Adrenal gland (tissue), 5 donors: Measurements from ENCODE around the gene RNASE1.

ENCODE experiments used
- CTCF ChIP-seq, 6 experiments: fragments of 450-650 bp in 4 of 6; fragments of 200-600 bp in 2 of 6; sonication (generic) in 1 of 6; IDR thresholded peaks; 1 replicate in 5 of 6; 2 replicates in 1 of 6; pipeline versions ENCODE4 v1.5.1 to v1.8.0; 2016 to 2021; ENCODE audit warnings: antibody characterized with exemption in 6 of 6, mild to moderate bottlenecking in 2 of 6, moderate library complexity in 1 of 6
- POLR2A ChIP-seq, 2 donors: fragments of 450-650 bp; IDR thresholded peaks; one replicate each; pipeline ENCODE4 v1.6.1; 2017; ENCODE audit warnings: antibody characterized with exemption in 2 of 2, mild to moderate bottlenecking in 2 of 2, moderate library complexity in 1 of 2
- donor health status: DM: no; HTN: no; CAD: no.

DNA sequence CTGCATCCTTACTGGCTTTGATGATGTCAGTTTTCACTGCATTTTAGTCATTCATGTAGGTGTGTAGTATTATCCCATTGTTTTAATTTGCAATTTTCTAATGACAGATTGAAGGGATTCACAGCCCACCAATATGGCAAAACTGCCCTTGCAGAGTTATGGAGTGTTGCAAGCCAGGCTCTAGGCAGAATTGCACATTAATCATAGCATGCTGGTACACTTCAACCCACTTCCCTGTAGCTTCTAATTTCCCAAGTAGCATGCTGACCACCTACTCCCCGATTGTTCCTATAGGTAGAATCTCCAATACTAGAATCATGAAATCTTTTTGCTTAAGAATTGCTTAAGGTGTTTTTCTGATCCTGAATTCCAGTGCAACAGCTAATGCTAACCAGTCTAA, 26.7 kb downstream of the RNASE1 start:
- no peak for TF ChIP-seq POLR2A (IDR thresholded peaks at IDR 0.05)
- TF ChIP-seq CTCF (IDR thresholded peaks at IDR 0.05): no peak
